Measurements from ENCODE around the gene STX4.

DNA sequence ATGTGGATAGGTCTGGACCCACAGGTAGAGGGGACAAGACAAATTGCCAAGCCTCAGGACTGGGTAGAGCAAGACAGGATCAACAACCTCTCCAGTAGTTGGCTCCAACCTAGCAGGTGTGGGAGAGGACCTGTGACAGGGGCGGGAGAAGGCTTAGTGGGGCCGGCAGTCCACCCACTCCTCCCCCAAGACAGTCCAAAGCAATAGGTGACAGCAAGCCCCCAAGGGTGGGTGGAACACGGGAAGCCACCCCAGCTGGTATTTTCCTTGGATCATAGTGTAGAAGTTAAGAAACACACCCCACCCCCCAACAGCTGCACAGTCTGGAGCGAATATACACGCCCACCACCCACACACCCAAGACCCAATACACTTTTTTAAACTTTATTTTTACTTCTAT is 4.1 kb upstream of the STX4 start:
- no peak for TF ChIP-seq CTCF (IDR thresholded peaks at IDR 0.05)
- no peak for TF ChIP-seq POLR2A (IDR thresholded peaks at IDR 0.05)

Measured in breast epithelium (tissue), 3 donors.